Loucy (cell line): Measurements from ENCODE around the gene CFAP73.

Experiments used
- H2AFZ ChIP-seq: fragments of 200-600 bp; sonication (generic); 2 replicates; pipeline ENCODE4 v1.6.0; 2016; ENCODE audit warnings: antibody characterized with exemption, mild to moderate bottlenecking, low read length, moderate library complexity
- H3F3A ChIP-seq: fragments of 200-600 bp; 2 replicates; pipeline ENCODE4 v1.6.0; 2016; ENCODE audit warnings: antibody characterized with exemption, low read depth, mild to moderate bottlenecking
- H3K27me3 ChIP-seq: fragments of 200-600 bp; sonication (generic); 2 replicates; pipeline ENCODE4 v1.6.1; 2014; ENCODE audit warnings: low read length, mild to moderate bottlenecking; ENCODE audit not compliant: insufficient read depth, poor library complexity, severe bottlenecking
- H3K36me3 ChIP-seq: fragments of 200-600 bp; sonication (generic); 2 replicates; pipeline ENCODE4 v1.6.1; 2016; ENCODE audit warnings: low read length; ENCODE audit not compliant: insufficient read depth
- H3K4me1 ChIP-seq: fragments of 200-600 bp; sonication (generic); 2 replicates; pipeline ENCODE4 v1.5.1; 2014; ENCODE audit warnings: low read length, mild to moderate bottlenecking; ENCODE audit not compliant: insufficient read depth, poor library complexity, severe bottlenecking
- H3K4me2 ChIP-seq: fragments of 200-600 bp; sonication (generic); 2 replicates; pipeline ENCODE4 v1.6.0; 2014; ENCODE audit warnings: antibody characterized with exemption, low read length, low read depth, mild to moderate bottlenecking; ENCODE audit not compliant: poor library complexity, severe bottlenecking
- H3K4me3 ChIP-seq: fragments of 200-600 bp; sonication (generic); 2 replicates; pipeline ENCODE4 v1.5.1; 2014; ENCODE audit warnings: low read length, mild to moderate bottlenecking, mixed read lengths; ENCODE audit not compliant: poor library complexity, severe bottlenecking
- H3K79me2 ChIP-seq: fragments of 200-600 bp; sonication (generic); 2 replicates; pipeline ENCODE4 v1.6.1; 2014; ENCODE audit warnings: low read length; ENCODE audit not compliant: insufficient read depth
- H3K9ac ChIP-seq: fragments of 200-600 bp; sonication (generic); 2 replicates; pipeline ENCODE4 v1.6.0; 2014; ENCODE audit warnings: mild to moderate bottlenecking, low read depth, low read length, moderate library complexity; ENCODE audit not compliant: poor library complexity, severe bottlenecking
- H3K9me2 ChIP-seq: fragments of 200-600 bp; sonication (generic); replicated peaks from 2 replicates; pipeline ENCODE4 v1.6.1; 2016; ENCODE audit warnings: low read depth, low read length, mixed read lengths
- H3K9me3 ChIP-seq: fragments of 200-600 bp; sonication (generic); 2 replicates; pipeline ENCODE4 v1.6.1; 2014; ENCODE audit warnings: mild to moderate bottlenecking, antibody characterized with exemption, low read length, low read depth; ENCODE audit not compliant: insufficient read depth
- H4K20me1 ChIP-seq: fragments of 200-600 bp; sonication (generic); 2 replicates; pipeline ENCODE4 v1.6.0; 2014; ENCODE audit warnings: antibody characterized with exemption, low read length, mild to moderate bottlenecking; ENCODE audit not compliant: insufficient read depth, poor library complexity, severe bottlenecking
- EZH2phosphoT487 ChIP-seq: fragments of 200-600 bp; IDR thresholded peaks from 2 replicates; pipeline ENCODE4 v1.6.1; 2018; ENCODE audit warnings: antibody characterized with exemption, mild to moderate bottlenecking, moderate library complexity, borderline replicate concordance
- TF ChIP-seq, protein P1 (sequence below): fragments of 200-600 bp; sonication (generic); conservative IDR thresholded peaks from 2 replicates; pipeline ENCODE4 v1.5.1; 2014; ENCODE audit warnings: mild to moderate bottlenecking, antibody characterized with exemption, low read length

CFAP73 gene

DNA sequence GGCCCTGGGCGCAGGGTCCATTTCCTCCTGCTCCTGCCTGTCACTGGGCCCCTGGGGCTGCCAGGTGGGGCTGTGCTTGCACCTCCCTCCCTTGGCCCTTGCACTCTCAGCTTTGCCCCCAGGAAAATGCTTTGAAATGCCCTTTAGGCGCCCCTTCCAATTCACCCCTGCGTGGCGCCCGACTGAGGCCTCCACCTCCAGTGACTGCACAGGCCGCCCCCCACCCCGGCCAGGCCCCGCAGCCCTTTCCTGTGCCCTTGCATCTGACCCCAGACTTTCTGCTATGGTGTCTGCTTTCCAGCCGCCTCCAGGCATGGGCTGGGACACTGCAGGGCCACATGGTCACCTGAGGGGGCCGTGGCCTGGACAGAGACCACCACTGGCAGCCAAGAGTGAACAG is 18.3 kb downstream of the CFAP73 start:
- no peaks in the 10 kb centered on the region for H4K20me1 ChIP-seq
- no peaks in the 10 kb centered on the region for H3F3A ChIP-seq
- no peak overlapping the region for H2AFZ ChIP-seq
- H3K36me3 ChIP-seq: peaks cover 90% of the 10 kb centered on the region; the same call in 1 of the 2 replicates
- H3K4me3 ChIP-seq: no peak overlapping the region
- TF ChIP-seq EZH2phosphoT487: no peak
- TF ChIP-seq, protein P1, sequence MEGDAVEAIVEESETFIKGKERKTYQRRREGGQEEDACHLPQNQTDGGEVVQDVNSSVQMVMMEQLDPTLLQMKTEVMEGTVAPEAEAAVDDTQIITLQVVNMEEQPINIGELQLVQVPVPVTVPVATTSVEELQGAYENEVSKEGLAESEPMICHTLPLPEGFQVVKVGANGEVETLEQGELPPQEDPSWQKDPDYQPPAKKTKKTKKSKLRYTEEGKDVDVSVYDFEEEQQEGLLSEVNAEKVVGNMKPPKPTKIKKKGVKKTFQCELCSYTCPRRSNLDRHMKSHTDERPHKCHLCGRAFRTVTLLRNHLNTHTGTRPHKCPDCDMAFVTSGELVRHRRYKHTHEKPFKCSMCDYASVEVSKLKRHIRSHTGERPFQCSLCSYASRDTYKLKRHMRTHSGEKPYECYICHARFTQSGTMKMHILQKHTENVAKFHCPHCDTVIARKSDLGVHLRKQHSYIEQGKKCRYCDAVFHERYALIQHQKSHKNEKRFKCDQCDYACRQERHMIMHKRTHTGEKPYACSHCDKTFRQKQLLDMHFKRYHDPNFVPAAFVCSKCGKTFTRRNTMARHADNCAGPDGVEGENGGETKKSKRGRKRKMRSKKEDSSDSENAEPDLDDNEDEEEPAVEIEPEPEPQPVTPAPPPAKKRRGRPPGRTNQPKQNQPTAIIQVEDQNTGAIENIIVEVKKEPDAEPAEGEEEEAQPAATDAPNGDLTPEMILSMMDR: no peak
- H3K4me1 ChIP-seq: no peaks in the 10 kb centered on the region
- H3K27me3 ChIP-seq: no peaks in the 10 kb centered on the region
- no peaks in the 10 kb centered on the region for H3K9me3 ChIP-seq
- no peaks in the 10 kb centered on the region for H3K9me2 ChIP-seq
- H3K79me2 ChIP-seq: no peaks in the 10 kb centered on the region
- no peak overlapping the region for H3K9ac ChIP-seq
- H3K4me2 ChIP-seq: no peak overlapping the region

DNA sequence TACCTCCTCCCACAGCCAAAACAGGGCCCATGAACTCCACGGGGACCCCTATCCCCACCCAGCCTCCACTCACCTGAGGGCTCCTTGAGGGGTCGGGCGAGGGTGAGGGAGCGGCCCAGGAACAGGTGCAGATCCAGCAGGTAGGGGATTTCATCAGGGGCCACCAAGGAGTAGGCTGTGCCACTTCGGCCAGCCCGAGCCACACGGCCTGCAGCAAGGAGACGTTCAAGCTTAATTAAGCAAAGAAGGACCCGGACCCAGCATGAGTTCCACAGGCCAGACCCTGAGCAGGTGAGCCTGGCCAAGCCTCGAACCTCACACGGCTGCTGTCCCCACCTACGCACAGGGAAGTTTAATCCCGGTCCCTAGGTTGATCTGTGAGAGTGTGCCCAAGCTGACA is 20.2 kb downstream of the CFAP73 start:
- Histone ChIP-seq H3K4me1 (no peaks in the 10 kb centered on the region), H3K36me3 (peaks cover 93% of the 10 kb centered on the region; the same call in 1 of the 2 replicates)

DNA sequence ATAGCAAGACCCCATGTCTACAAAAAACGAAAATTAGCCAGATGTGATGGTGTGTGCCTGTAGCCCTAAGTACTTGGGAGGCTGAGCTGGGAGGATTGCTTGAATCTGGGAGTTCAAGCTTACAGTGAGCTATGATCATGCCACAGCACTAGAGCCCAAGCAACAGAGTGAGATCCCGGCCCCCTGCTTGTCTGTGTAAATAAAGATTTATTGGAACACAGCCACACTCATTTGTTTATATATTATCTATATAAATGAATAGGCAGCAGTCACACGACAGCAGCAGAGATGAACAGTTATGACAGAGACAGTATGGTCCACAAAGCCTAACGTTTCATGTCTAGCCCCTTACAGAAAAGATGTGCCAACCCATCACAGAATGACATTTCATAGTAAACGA is 20.9 kb downstream of the CFAP73 start:
- H4K20me1 ChIP-seq: no peaks in the 10 kb centered on the region
- H3K9me3 ChIP-seq: no peaks in the 10 kb centered on the region
- H3K4me2 ChIP-seq: no peak overlapping the region
- no peak overlapping the region for H3K9ac ChIP-seq
- no peaks in the 10 kb centered on the region for H3F3A ChIP-seq
- no peaks in the 10 kb centered on the region for H3K4me1 ChIP-seq
- H3K4me3 ChIP-seq: no peak overlapping the region
- H3K79me2 ChIP-seq: no peaks in the 10 kb centered on the region
- no peak overlapping the region for H2AFZ ChIP-seq
- H3K36me3 ChIP-seq: peaks cover 90% of the 10 kb centered on the region; the same call in 1 of the 2 replicates
- TF ChIP-seq, protein P1: no peak
- TF ChIP-seq EZH2phosphoT487: no peak
- no peaks in the 10 kb centered on the region for H3K9me2 ChIP-seq
- no peaks in the 10 kb centered on the region for H3K27me3 ChIP-seq

More for the DNA sequence above, 20.2 kb downstream of the CFAP73 start:
- no peaks in the 10 kb centered on the region for H3F3A ChIP-seq
- no peaks in the 10 kb centered on the region for H3K79me2 ChIP-seq
- no peaks in the 10 kb centered on the region for H3K27me3 ChIP-seq
- H3K4me3 ChIP-seq: no peak overlapping the region
- H4K20me1 ChIP-seq: no peaks in the 10 kb centered on the region
- no peak overlapping the region for H3K9ac ChIP-seq
- no peak overlapping the region for H3K4me2 ChIP-seq
- no peaks in the 10 kb centered on the region for H3K9me2 ChIP-seq
- H3K9me3 ChIP-seq: no peaks in the 10 kb centered on the region
- no peak overlapping the region for H2AFZ ChIP-seq
- no peak for TF ChIP-seq EZH2phosphoT487
- TF ChIP-seq, protein P1: no peak
